B cell (primary cell): ENCODE results near the gene MYO10. TPM values are rescaled to one million over a fixed set of nuclear protein-coding genes. Genes with fewer than 3 reads are reported as not detected.
"Not testable (repeated sequence)": the region's sequence is repeated elsewhere in the genome, so short reads cannot be mapped to it uniquely, and the experiment has no call there.

Experiments
- ATAC-seq: fragments of 200-7000 bp; cut with Tn5 transposase; one replicate; pipeline ENCODE4 v1.10.0; 2021; ENCODE audit warnings: low read depth, mild to moderate bottlenecking, moderate number of reproducible peaks, moderate library complexity
- CTCF ChIA-PET: fragments of 350-600 bp; sonication (Branson Sonifier 250); formaldehyde crosslinking; loops from one replicate; lab custom pipeline; 2021; ENCODE audit warnings: antibody characterized with exemption, inconsistent platforms; lab: Charles Lee
- POLR2A ChIA-PET: fragments of 350-600 bp; sonication (Branson Sonifier 250); formaldehyde crosslinking; loops from one replicate; lab custom pipeline; 2021; ENCODE audit warnings: antibody characterized with exemption; lab: Charles Lee
- DNase-seq: peaks from one replicate; pipeline ENCODE4 v3.0.0; 2013
- H2AFZ ChIP-seq: 2 replicates; pipeline ENCODE4 v1.6.1; 2012; ENCODE audit warnings: mild to moderate bottlenecking, low read depth, low read length; ENCODE audit not compliant: insufficient read depth, poor library complexity, severe bottlenecking
- H3K27ac ChIP-seq, 2 donors: 1 replicate in 1 of 2; 2 replicates in 1 of 2; pipeline ENCODE4 v1.5.1; 2012 to 2013; ENCODE audit warnings: low read length in 2 of 2, mild to moderate bottlenecking in 2 of 2, moderate library complexity in 1 of 2
- H3K27me3 ChIP-seq, 4 experiments: fragments of 200-600 bp in 1 of 4; sonication (generic) in 1 of 4; replicated peaks in 1 of 4; 1 replicate in 2 of 4; 2 replicates in 2 of 4; pipeline versions ENCODE4 v1.6.1 to v1.7.0; 2013 to 2016; ENCODE audit warnings: low read length in 3 of 4, mild to moderate bottlenecking in 2 of 4, mixed read lengths in 1 of 4, moderate library complexity in 1 of 4; ENCODE audit not compliant: insufficient read depth in 4 of 4, control insufficient read depth in 3 of 4; ENCODE audit errors: control extremely low read depth in 1 of 4
- H3K36me3 ChIP-seq, 2 experiments: replicated peaks in 1 of 2; 1 replicate in 1 of 2; 2 replicates in 1 of 2; pipeline versions ENCODE4 v1.6.1 to v1.7.1; 2013; ENCODE audit warnings: low read length in 1 of 2; ENCODE audit not compliant: insufficient read depth in 2 of 2, control insufficient read depth in 1 of 2; ENCODE audit errors: control extremely low read depth in 1 of 2, extremely low read depth in 1 of 2
- H3K4me1 ChIP-seq, 2 donors: fragments of 200-600 bp in 1 of 2; sonication (generic) in 1 of 2; 1 replicate in 1 of 2; 2 replicates in 1 of 2; pipeline versions ENCODE4 v1.5.1 to v1.6.1; 2013 to 2017; ENCODE audit warnings: low read length in 2 of 2; ENCODE audit not compliant: control insufficient read depth in 2 of 2, insufficient read depth in 2 of 2
- H3K4me2 ChIP-seq: replicated peaks from 2 replicates; pipeline ENCODE3; 2012; ENCODE audit warnings: mild to moderate bottlenecking, low read depth, low read length; ENCODE audit not compliant: poor library complexity, severe bottlenecking
- H3K4me3 ChIP-seq, 5 experiments: fragments of 200-600 bp in 1 of 5; sonication (generic) in 1 of 5; 1 replicate in 3 of 5; 2 replicates in 2 of 5; pipeline versions ENCODE4 v1.5.1 to v1.7.0; 2011 to 2016; ENCODE audit warnings: low read length in 4 of 5, mild to moderate bottlenecking in 4 of 5, low read depth in 2 of 5, control low read depth in 1 of 5, moderate library complexity in 1 of 5; ENCODE audit not compliant: insufficient read depth in 1 of 5; ENCODE audit errors: control extremely low read depth in 1 of 5, extremely low read depth in 1 of 5
- H3K79me2 ChIP-seq: fragments of 200-600 bp; sonication (generic); one replicate; pipeline ENCODE4 v1.6.0; 2016; ENCODE audit warnings: low read length; ENCODE audit not compliant: control insufficient read depth, insufficient read depth
- H3K9ac ChIP-seq: fragments of 200-600 bp; sonication (generic); 2 replicates; pipeline ENCODE4 v1.6.1; 2017; ENCODE audit warnings: mild to moderate bottlenecking, low read length, moderate library complexity
- H3K9me3 ChIP-seq, 3 donors: one replicate each; pipeline versions ENCODE4 v1.6.1 to v1.7.1; 2013; ENCODE audit warnings: low read length in 2 of 3; ENCODE audit not compliant: control insufficient read depth in 2 of 3, insufficient read depth in 1 of 3; ENCODE audit errors: control extremely low read depth in 1 of 3
- H4K20me1 ChIP-seq: 2 replicates; pipeline ENCODE4 v1.6.0; 2012; ENCODE audit warnings: mild to moderate bottlenecking, low read length; ENCODE audit not compliant: insufficient read depth, control insufficient read depth, poor library complexity, severe bottlenecking
- H3K27ac Mint-ChIP-seq: one replicate; pipeline ENCODE4 v1.8.0; 2021; ENCODE audit warnings: mixed read lengths
- H3K27me3 Mint-ChIP-seq: one replicate; pipeline ENCODE4 v1.8.0; 2021; ENCODE audit warnings: mixed read lengths
- H3K4me1 Mint-ChIP-seq: one replicate; pipeline ENCODE4 v1.8.0; 2021; ENCODE audit warnings: mixed read lengths
- H3K4me3 Mint-ChIP-seq: one replicate; pipeline ENCODE4 v1.8.0; 2021; ENCODE audit warnings: mixed read lengths
- H3K9me3 Mint-ChIP-seq: one replicate; pipeline ENCODE4 v1.8.0; 2022; ENCODE audit warnings: mixed read lengths; ENCODE audit not compliant: insufficient read depth
- EZH2 ChIP-seq: IDR thresholded peaks from 2 replicates; pipeline ENCODE4 v1.6.1; 2012; ENCODE audit warnings: borderline replicate concordance, low read depth, mild to moderate bottlenecking, moderate library complexity, low read length; ENCODE audit not compliant: insufficient read depth, poor library complexity, severe bottlenecking
- WGBS: methylation state at CpG from one replicate; pipeline ENCODE4 v1.1.5; 2013; ENCODE audit warnings: missing lambda C conversion rate; ENCODE audit not compliant: insufficient coverage; 5-methylcytosine and 5-hydroxymethylcytosine counted together
- intact Hi-C: fragments of 100-400 bp; cut with micrococcal nuclease; formaldehyde crosslinking; loops from one replicate; pipeline ENCODE4 v1.10.0; 2022
- polyA plus RNA-seq: library from polyadenylated mRNA; depleted of rRNA; stranded (reverse); fragments of >200 nt; gene quantifications from 2 replicates; pipeline ENCODE4 v1.2.3, GENCODE V29; 2012
- total RNA-seq, 2 donors: library from RNA; stranded (reverse); fragments of 120-200 nt in 1 of 2; gene quantifications; 1 replicate in 1 of 2; 2 replicates in 1 of 2; pipeline versions ENCODE4 v1.2.3 to v1.2.4, GENCODE V29; 2013 to 2022
- TF ChIP-seq, protein P1 (sequence below): fragments of 200-600 bp; IDR thresholded peaks from one replicate; pipeline ENCODE4 v1.8.0; 2022; ENCODE audit warnings: antibody characterized with exemption, mild to moderate bottlenecking

Gene MYO10
- total and polyA plus RNA-seq, 2 donors (not counting 1 experiment from before 2014, with no cell fraction given), result 0.10 TPM; not detected in 1

- 96% methylated on average over 5 of the region's 9 CpGs for WGBS
- no peak for TF ChIP-seq EZH2
- TF ChIP-seq, protein P1, sequence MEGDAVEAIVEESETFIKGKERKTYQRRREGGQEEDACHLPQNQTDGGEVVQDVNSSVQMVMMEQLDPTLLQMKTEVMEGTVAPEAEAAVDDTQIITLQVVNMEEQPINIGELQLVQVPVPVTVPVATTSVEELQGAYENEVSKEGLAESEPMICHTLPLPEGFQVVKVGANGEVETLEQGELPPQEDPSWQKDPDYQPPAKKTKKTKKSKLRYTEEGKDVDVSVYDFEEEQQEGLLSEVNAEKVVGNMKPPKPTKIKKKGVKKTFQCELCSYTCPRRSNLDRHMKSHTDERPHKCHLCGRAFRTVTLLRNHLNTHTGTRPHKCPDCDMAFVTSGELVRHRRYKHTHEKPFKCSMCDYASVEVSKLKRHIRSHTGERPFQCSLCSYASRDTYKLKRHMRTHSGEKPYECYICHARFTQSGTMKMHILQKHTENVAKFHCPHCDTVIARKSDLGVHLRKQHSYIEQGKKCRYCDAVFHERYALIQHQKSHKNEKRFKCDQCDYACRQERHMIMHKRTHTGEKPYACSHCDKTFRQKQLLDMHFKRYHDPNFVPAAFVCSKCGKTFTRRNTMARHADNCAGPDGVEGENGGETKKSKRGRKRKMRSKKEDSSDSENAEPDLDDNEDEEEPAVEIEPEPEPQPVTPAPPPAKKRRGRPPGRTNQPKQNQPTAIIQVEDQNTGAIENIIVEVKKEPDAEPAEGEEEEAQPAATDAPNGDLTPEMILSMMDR, result no peak
- H3K27ac ChIP-seq, result no peak overlapping the region
- no peaks in the 10 kb centered on the region for H4K20me1 ChIP-seq
- Mint-ChIP-seq H3K9me3 (peaks cover 2% of the 10 kb centered on the region), H3K27ac (no peak overlapping the region), H3K4me3 (no peak overlapping the region), H3K4me1 (no peaks in the 10 kb centered on the region), H3K27me3 (no peaks in the 10 kb centered on the region)
- DNase-seq, result no peak
- ChIA-PET POLR2A (no interaction called here), CTCF (no interaction called here)
- no peak overlapping the region for H3K4me3 ChIP-seq
- peaks cover 0 to 10% (median 0%) of the 10 kb centered on the region in 3 donors for H3K9me3 ChIP-seq
- no peak overlapping the region for H3K4me2 ChIP-seq
- H2AFZ ChIP-seq, result no peak overlapping the region
- H3K9ac ChIP-seq, result no peak overlapping the region
- no peaks in the 10 kb centered on the region for H3K4me1 ChIP-seq
- intact Hi-C loops, result no loop called here
- no peaks in the 10 kb centered on the region for H3K27me3 ChIP-seq
- ATAC-seq, result no peak
- H3K36me3 ChIP-seq, result no peaks in the 10 kb centered on the region
- H3K79me2 ChIP-seq, result no peaks in the 10 kb centered on the region
These were observed 58.7 kb downstream of the MYO10 start for GRCh38 chr5:16877267-16877935.

DNA sequence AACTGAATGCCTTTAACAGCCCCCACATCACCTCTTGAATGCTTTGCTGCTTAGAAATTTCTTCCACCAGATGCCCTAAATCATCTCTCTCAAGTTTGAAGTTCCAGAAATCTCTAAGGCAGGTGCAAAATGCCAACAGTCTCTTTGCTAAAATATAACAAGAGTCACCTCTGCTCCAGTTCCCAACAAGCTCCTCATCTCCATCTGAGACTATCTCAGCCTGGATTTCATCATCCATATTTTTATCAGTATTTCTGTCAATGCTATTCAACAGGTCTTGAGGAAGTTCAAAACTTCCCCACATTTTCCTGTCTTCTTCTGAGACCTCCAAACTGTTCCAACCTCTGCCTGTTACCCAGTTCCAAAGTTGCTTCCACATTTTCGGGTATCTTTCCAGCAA lies 61.7 kb downstream of the MYO10 start:
- H2AFZ ChIP-seq, H3K4me2 ChIP-seq, ATAC-seq, H3K27me3 ChIP-seq, H3K27ac Mint-ChIP-seq, H3K9ac ChIP-seq, POLR2A ChIA-PET, H3K4me1 ChIP-seq, H3K27ac ChIP-seq, H3K9me3 Mint-ChIP-seq, CTCF ChIA-PET, H3K4me1 Mint-ChIP-seq, intact Hi-C loops, H3K79me2 ChIP-seq, H3K4me3 ChIP-seq, H3K4me3 Mint-ChIP-seq, H3K27me3 Mint-ChIP-seq, H3K36me3 ChIP-seq, H4K20me1 ChIP-seq, DNase-seq: not testable (repeated sequence)
- peaks cover 0 to 15% (median 0%) of the 10 kb centered on the region in 3 donors for H3K9me3 ChIP-seq
- no CpG with 5 or more reads among the region's 1 CpG for WGBS
